Natural killer cell (primary cell): ENCODE measurements around the gene RNF6. TPM values are rescaled to one million over a fixed set of nuclear protein-coding genes. Genes with fewer than 3 reads are reported as not detected.
A peak's percentile ranks its signal among the peaks of the same experiment; 100 is the strongest.

Experiments
- ATAC-seq, 3 donors: fragments of 150-1000 bp in 2 of 3; fragments of 200-7000 bp in 1 of 3; cut with Tn5 transposase; 1 replicate in 1 of 3; 2 replicates in 2 of 3; pipeline ENCODE4 v1.10.0; 2021; ENCODE audit warnings: mild to moderate bottlenecking in 2 of 3, moderate library complexity in 2 of 3
- DNase-seq, 2 donors: peaks; one replicate each; pipeline versions ENCODE4 v3.0.0 to v3.0.0-alpha.2; 2013 to 2021; ENCODE audit warnings: mixed read lengths in 1 of 2
- H3K27ac ChIP-seq: one replicate; pipeline ENCODE4 v1.5.1; 2013; ENCODE audit warnings: mild to moderate bottlenecking, low read length
- H3K27me3 ChIP-seq: one replicate; pipeline ENCODE4 v1.6.1; 2013; ENCODE audit warnings: low read length; ENCODE audit not compliant: control insufficient read depth, insufficient read depth
- H3K36me3 ChIP-seq: one replicate; pipeline ENCODE4 v1.6.1; 2013; ENCODE audit warnings: low read length; ENCODE audit not compliant: control insufficient read depth, insufficient read depth
- H3K4me1 ChIP-seq: one replicate; pipeline ENCODE4 v1.6.1; 2013; ENCODE audit warnings: low read length; ENCODE audit not compliant: control insufficient read depth, insufficient read depth
- H3K4me3 ChIP-seq: one replicate; pipeline ENCODE4 v1.5.1; 2013; ENCODE audit warnings: low read length
- H3K9me3 ChIP-seq: one replicate; pipeline ENCODE4 v1.6.1; 2013; ENCODE audit warnings: low read length; ENCODE audit not compliant: control insufficient read depth, insufficient read depth
- H3K27ac Mint-ChIP-seq, 2 donors: one replicate each; pipeline ENCODE4 v1.8.0; 2022; ENCODE audit warnings: mild to moderate bottlenecking in 2 of 2, mixed read lengths in 2 of 2, moderate library complexity in 1 of 2
- H3K27me3 Mint-ChIP-seq, 2 donors: one replicate each; pipeline ENCODE4 v1.8.0; 2022; ENCODE audit warnings: low read depth in 2 of 2, mixed read lengths in 2 of 2
- H3K36me3 Mint-ChIP-seq: one replicate; pipeline ENCODE4 v1.8.0; 2022; ENCODE audit warnings: mixed read lengths
- H3K4me1 Mint-ChIP-seq, 2 donors: one replicate each; pipeline ENCODE4 v1.8.0; 2022; ENCODE audit warnings: mixed read lengths in 2 of 2
- H3K4me3 Mint-ChIP-seq: one replicate; pipeline ENCODE4 v1.8.0; 2022; ENCODE audit warnings: mild to moderate bottlenecking, moderate library complexity, mixed read lengths
- H3K9me3 Mint-ChIP-seq, 2 donors: one replicate each; pipeline ENCODE4 v1.8.0; 2022; ENCODE audit warnings: mixed read lengths in 2 of 2
- WGBS: methylation state at CpG from one replicate; pipeline ENCODE4 v1.1.7; 2013; ENCODE audit warnings: missing lambda C conversion rate; ENCODE audit not compliant: insufficient coverage; 5-methylcytosine and 5-hydroxymethylcytosine counted together
- intact Hi-C: fragments of 100-400 bp; cut with micrococcal nuclease; formaldehyde crosslinking; loops from one replicate; pipeline ENCODE4 v1.14.2; 2022
- total RNA-seq, 4 donors: library from RNA; stranded (reverse); fragments of 120-200 nt in 1 of 4; gene quantifications; one replicate each; pipeline versions ENCODE4 v1.2.3 to v1.2.4, GENCODE V29; 2013 to 2022
- TF ChIP-seq, protein P1 (sequence below): fragments of 200-600 bp; IDR thresholded peaks from one replicate; pipeline ENCODE4 v1.8.0; 2022; ENCODE audit warnings: antibody characterized with exemption

Gene RNF6
- total RNA-seq, 3 donors from 2014 or later (not counting 1 experiment from before 2014, with no cell fraction given), result 49.8 to 62.3 (median 52.6) TPM

DNA sequence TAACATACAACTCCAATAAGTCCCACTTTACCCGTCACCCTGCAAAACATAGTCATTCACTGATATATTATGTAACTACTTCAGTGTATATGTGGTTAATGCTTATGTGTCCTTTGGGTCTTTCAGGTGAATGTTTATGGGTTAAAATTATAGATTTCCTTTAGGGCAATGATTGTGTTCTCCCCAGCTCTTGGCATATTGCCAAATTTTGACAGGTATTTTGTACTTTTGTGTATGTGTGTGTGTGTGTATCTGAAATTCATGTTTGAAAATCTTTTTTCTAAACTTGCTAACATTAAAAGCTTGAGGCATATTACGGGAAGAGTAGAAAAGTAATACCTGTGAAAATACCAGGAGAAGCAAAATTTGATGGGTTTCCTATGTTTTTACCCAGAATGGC is 40.0 kb upstream of the RNF6 start:
- Mint-ChIP-seq H3K4me1 (peaks cover 35 to 55% of the 10 kb centered on the region in 2 donors), H3K36me3 (no peaks in the 10 kb centered on the region), H3K9me3 (no peaks in the 10 kb centered on the region), H3K27ac (no peak overlapping the region), H3K4me3 (no peak overlapping the region), H3K27me3 (no peaks in the 10 kb centered on the region)
- Histone ChIP-seq H3K36me3 (no peaks in the 10 kb centered on the region), H3K27me3 (no peaks in the 10 kb centered on the region), H3K4me1 (no peaks in the 10 kb centered on the region), H3K27ac (no peak overlapping the region), H3K9me3 (no peaks in the 10 kb centered on the region), H3K4me3 (no peak overlapping the region)
- intact Hi-C loops, result no loop called here
- ATAC-seq (no peak), DNase-seq (no peak)
- TF ChIP-seq, protein P1, sequence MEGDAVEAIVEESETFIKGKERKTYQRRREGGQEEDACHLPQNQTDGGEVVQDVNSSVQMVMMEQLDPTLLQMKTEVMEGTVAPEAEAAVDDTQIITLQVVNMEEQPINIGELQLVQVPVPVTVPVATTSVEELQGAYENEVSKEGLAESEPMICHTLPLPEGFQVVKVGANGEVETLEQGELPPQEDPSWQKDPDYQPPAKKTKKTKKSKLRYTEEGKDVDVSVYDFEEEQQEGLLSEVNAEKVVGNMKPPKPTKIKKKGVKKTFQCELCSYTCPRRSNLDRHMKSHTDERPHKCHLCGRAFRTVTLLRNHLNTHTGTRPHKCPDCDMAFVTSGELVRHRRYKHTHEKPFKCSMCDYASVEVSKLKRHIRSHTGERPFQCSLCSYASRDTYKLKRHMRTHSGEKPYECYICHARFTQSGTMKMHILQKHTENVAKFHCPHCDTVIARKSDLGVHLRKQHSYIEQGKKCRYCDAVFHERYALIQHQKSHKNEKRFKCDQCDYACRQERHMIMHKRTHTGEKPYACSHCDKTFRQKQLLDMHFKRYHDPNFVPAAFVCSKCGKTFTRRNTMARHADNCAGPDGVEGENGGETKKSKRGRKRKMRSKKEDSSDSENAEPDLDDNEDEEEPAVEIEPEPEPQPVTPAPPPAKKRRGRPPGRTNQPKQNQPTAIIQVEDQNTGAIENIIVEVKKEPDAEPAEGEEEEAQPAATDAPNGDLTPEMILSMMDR, result no peak
- no CpG with 5 or more reads among the region's 2 CpGs for WGBS

GRCh38 chr13:26259634-26260033 is 37.5 kb upstream of the RNF6 start:
- WGBS, result 93% methylated on average over 2 of the region's 3 CpGs
- no peaks in the 10 kb centered on the region for H3K27me3 Mint-ChIP-seq
- no peaks in the 10 kb centered on the region for H3K27me3 ChIP-seq
- ATAC-seq (no peak), DNase-seq (no peak)
- H3K27ac ChIP-seq, result no peak overlapping the region
- H3K36me3 ChIP-seq, result no peaks in the 10 kb centered on the region
- intact Hi-C loops, result no loop called here
- H3K4me1 Mint-ChIP-seq, result peaks cover 31 to 54% of the 10 kb centered on the region in 2 donors
- no peaks in the 10 kb centered on the region for H3K9me3 ChIP-seq
- TF ChIP-seq, protein P1, result no peak
- H3K9me3 Mint-ChIP-seq, result no peaks in the 10 kb centered on the region
- H3K36me3 Mint-ChIP-seq, result no peaks in the 10 kb centered on the region
- H3K4me3 Mint-ChIP-seq, result no peak overlapping the region
- peaks cover 7% of the 10 kb centered on the region for H3K4me1 ChIP-seq
- H3K4me3 ChIP-seq, result no peak overlapping the region
- H3K27ac Mint-ChIP-seq, result no peak overlapping the region

- DNase-seq (no peak), ATAC-seq (no peak)
- no peaks in the 10 kb centered on the region for H3K27me3 Mint-ChIP-seq
- H3K4me1 Mint-ChIP-seq, result peaks cover 37 to 56% of the 10 kb centered on the region in 2 donors
- no peaks in the 10 kb centered on the region for H3K36me3 Mint-ChIP-seq
- no peaks in the 10 kb centered on the region for H3K27me3 ChIP-seq
- no peaks in the 10 kb centered on the region for H3K9me3 ChIP-seq
- no peaks in the 10 kb centered on the region for H3K36me3 ChIP-seq
- WGBS, result 60% methylated on average over 2 of the region's 2 CpGs
- intact Hi-C loops, result no loop called here
- no peak overlapping the region for H3K27ac Mint-ChIP-seq
- H3K4me1 ChIP-seq, result peaks cover 10% of the 10 kb centered on the region
- no peak overlapping the region for H3K4me3 Mint-ChIP-seq
- TF ChIP-seq, protein P1, result no peak
- no peak overlapping the region for H3K4me3 ChIP-seq
- no peaks in the 10 kb centered on the region for H3K9me3 Mint-ChIP-seq
- no peak overlapping the region for H3K27ac ChIP-seq
These were observed 34.9 kb upstream of the RNF6 start for GRCh38 chr13:26257049-26257448.

- H3K4me1 ChIP-seq, result peaks cover 10% of the 10 kb centered on the region
- H3K27me3 ChIP-seq, result no peaks in the 10 kb centered on the region
- H3K4me3 ChIP-seq, result no peak overlapping the region
- ATAC-seq (no peak), DNase-seq (peak in 1 of 2 donors; percentile 19)
- TF ChIP-seq, protein P1, result peak; percentile 37
- intact Hi-C loops, result no loop called here
- no peaks in the 10 kb centered on the region for H3K9me3 ChIP-seq
- peaks cover 35 to 44% of the 10 kb centered on the region in 2 donors for H3K4me1 Mint-ChIP-seq
- H3K9me3 Mint-ChIP-seq, result no peaks in the 10 kb centered on the region
- no peaks in the 10 kb centered on the region for H3K36me3 ChIP-seq
- 66% methylated on average over 10 of the region's 10 CpGs for WGBS
- no peaks in the 10 kb centered on the region for H3K36me3 Mint-ChIP-seq
- peak overlapping the region; percentile 87 for H3K4me3 Mint-ChIP-seq
- H3K27ac ChIP-seq, result no peak overlapping the region
- H3K27me3 Mint-ChIP-seq, result no peaks in the 10 kb centered on the region
- H3K27ac Mint-ChIP-seq, result no peak overlapping the region
These were observed 33.7 kb upstream of the RNF6 start for GRCh38 chr13:26255691-26256277.
